ENCODE results near the gene FREM1. TPM values are rescaled to one million over a fixed set of nuclear protein-coding genes. Genes with fewer than 3 reads are reported as not detected.

FREM1 gene
- total and polyA plus RNA-seq, 8 donors, result 4.6 to 19.8 (median 8.2) TPM

GRCh38 chr9:14719231-14719923, 190.9 kb downstream of the FREM1 start:
- TF ChIP-seq CTCF (IDR thresholded peaks at IDR 0.05), result no peak
- no peaks in the 10 kb centered on the region for H3K27me3 ChIP-seq
- FAIRE-seq, result no peak
- ATAC-seq, result no peak
- WGBS, 2 donors, result 66 to 81% methylated on average over 8 of the region's 8 CpGs
- H3K9me3 ChIP-seq, result no peaks in the 10 kb centered on the region
- no peak overlapping the region for H3K4me3 ChIP-seq
- no peak for DNase-seq
- no peaks in the 10 kb centered on the region for H3K36me3 ChIP-seq
- intact Hi-C loops (cut with DNase I), result no loop called here
- no peak overlapping the region for H3K27ac ChIP-seq
- H3K4me1 ChIP-seq, result no peaks in the 10 kb centered on the region

- Histone ChIP-seq H3K4me3 (no peak overlapping the region), H3K4me1 (no peaks in the 10 kb centered on the region), H3K27me3 (no peaks in the 10 kb centered on the region), H3K27ac (no peak overlapping the region), H3K9me3 (no peaks in the 10 kb centered on the region), H3K36me3 (no peaks in the 10 kb centered on the region)
- 82 to 88% methylated on average over 4 of the region's 4 CpGs for WGBS, 2 donors
- no peak for TF ChIP-seq CTCF (IDR thresholded peaks at IDR 0.05)
- no peak for DNase-seq
- no peak for FAIRE-seq
- intact Hi-C loops (cut with DNase I), result no loop called here
- no peak for ATAC-seq
Observed at GRCh38 chr9:14715102-14715501, 195.1 kb downstream of the FREM1 start.

- FAIRE-seq (no peak), ATAC-seq (no peak), DNase-seq (no peak)
- Histone ChIP-seq H3K36me3 (no peaks in the 10 kb centered on the region), H3K4me1 (no peaks in the 10 kb centered on the region), H3K27me3 (no peaks in the 10 kb centered on the region), H3K9me3 (no peaks in the 10 kb centered on the region), H3K27ac (no peak overlapping the region), H3K4me3 (no peak overlapping the region)
- no peak for TF ChIP-seq CTCF (IDR thresholded peaks at IDR 0.05)
- WGBS, 2 donors, result 79 to 87% methylated on average over 3 of the region's 3 CpGs
- intact Hi-C loops (cut with DNase I), result no loop called here
Observed at GRCh38 chr9:14713187-14713767, 197.0 kb downstream of the FREM1 start.

GRCh38 chr9:14710804-14711203, 199.4 kb downstream of the FREM1 start:
- no peak for TF ChIP-seq CTCF (IDR thresholded peaks at IDR 0.05)
- FAIRE-seq (no peak), DNase-seq (no peak), ATAC-seq (no peak)
- no peaks in the 10 kb centered on the region for H3K9me3 ChIP-seq
- no peak overlapping the region for H3K4me3 ChIP-seq
- H3K4me1 ChIP-seq, result no peaks in the 10 kb centered on the region
- no peaks in the 10 kb centered on the region for H3K36me3 ChIP-seq
- no peaks in the 10 kb centered on the region for H3K27me3 ChIP-seq
- H3K27ac ChIP-seq, result no peak overlapping the region
- intact Hi-C loops (cut with DNase I), result no loop called here

- ATAC-seq, result no peak
- Histone ChIP-seq H3K27me3 (no peaks in the 10 kb centered on the region), H3K4me1 (no peaks in the 10 kb centered on the region), H3K27ac (no peak overlapping the region), H3K36me3 (no peaks in the 10 kb centered on the region), H3K9me3 (peaks cover 0 to 4% (median 0%) of the 10 kb centered on the region in 4 donors), H3K4me3 (no peak overlapping the region)
- no peak for DNase-seq
- intact Hi-C loops (cut with DNase I), result no loop called here
- no peak for TF ChIP-seq CTCF (IDR thresholded peaks at IDR 0.05)
- no peak for FAIRE-seq
- WGBS, 2 donors, result 90 to 97% methylated on average over 5 of the region's 5 CpGs
Observed at GRCh38 chr9:14706530-14707140, 203.6 kb downstream of the FREM1 start.
